M059J (cell line): Measurements from ENCODE around the gene TMEM39B. TPM values are rescaled to one million over a fixed set of nuclear protein-coding genes. Genes with fewer than 3 reads are reported as not detected.
A peak's percentile ranks its signal among the peaks of the same experiment; 100 is the strongest.
"Not testable (repeated sequence)": the region's sequence is repeated elsewhere in the genome, so short reads cannot be mapped to it uniquely, and the experiment has no call there.

Experiments
- DNase-seq: peaks from one replicate; pipeline ENCODE4 v3.0.0-alpha.2; 2012; ENCODE audit warnings: low read depth
- total RNA-seq: library from RNA; depleted of rRNA; stranded (reverse); fragments of >200 nt; shearing (Covaris generic); gene quantifications from 2 replicates; pipeline ENCODE4 v1.2.3, GENCODE V29; 2014

The TMEM39B gene
- total RNA-seq, 1 experiment from 2014 or later: 16.1 TPM

DNA sequence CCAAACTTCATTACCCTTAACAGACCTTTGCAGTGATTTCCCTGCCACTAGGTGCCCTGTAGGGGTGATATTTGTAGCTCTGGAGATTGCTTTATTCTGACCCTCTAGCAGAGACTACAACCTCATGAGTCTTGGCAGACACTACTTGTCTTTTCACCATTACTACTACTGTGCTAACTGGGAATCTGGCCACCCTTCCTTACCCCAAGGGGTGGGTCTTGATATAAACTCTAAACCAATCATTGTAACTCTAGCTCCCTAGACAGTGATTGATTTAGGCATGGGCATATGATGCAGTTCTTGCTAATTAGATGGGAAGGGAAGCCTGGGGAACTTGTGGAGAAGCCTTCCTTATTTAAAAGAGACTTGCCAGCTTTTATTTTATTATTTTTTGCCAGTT, 39.0 kb downstream of the TMEM39B start:
- DNase-seq: peak; percentile 18

DNA sequence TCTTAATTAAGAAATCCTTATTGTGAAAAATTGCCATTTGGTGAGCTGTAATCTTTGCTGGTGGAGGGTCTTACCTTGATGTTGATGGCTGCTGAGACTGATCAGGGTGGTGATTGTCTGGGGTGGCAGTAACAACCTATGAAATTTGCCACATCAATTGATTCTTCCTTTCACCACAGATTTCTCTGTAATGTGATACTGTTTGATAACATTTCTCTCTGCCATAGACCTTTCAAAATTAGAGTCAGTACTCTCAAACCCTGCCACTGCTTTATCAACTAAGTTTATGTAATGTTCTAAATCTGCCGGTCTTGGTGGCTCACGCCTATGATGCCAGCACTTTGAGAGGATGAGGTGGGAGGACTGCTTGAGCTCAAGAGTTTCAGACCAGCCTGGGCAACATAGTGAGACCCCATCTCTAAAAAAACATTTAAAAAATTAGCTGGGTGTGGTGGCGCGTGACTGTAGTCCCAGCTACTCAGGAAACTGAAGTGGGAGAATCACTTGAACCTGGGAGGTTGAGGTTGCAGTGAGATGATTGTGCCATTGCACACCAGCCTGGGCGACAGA, 40.2 kb downstream of the TMEM39B start:
- no peak for DNase-seq

DNA sequence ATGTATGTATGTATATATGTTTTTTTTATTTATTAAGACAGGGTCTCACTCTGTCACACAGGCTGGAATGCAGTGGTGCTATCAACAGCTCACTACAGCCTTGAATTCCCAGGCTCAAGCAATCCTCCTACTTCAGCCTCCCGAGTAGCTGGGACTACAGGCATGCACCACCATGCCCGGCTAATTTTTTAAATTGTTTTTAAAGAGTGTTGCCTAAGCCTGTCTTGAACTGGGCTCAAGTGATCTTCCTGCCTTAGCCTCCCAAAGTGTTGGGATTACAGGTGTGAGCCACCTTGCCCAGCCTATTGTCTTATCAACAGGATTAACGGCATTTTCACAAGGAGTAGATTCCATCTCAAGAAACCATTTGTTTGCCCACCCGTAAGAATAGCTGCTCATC, 40.7 kb downstream of the TMEM39B start:
- not testable (repeated sequence) for DNase-seq

DNA sequence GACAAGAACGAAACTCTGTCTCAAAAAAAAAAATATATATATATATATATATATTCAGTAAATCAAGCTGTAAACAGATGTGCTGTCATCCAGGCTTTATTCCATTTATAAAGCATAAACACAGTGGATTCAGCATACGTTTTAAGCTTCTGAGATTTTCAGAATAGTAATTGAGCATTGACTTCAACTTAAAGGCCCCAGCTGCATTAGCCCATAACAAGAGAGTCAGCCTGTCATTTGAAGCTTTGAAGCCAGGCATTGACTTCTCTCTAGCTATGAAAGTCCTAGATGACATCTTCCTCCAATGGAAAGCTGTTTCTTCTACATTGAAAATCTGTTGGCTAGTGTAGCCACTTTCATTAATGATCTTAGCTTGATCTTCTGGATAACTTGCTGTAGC, 41.7 kb downstream of the TMEM39B start:
- DNase-seq: no peak

DNA sequence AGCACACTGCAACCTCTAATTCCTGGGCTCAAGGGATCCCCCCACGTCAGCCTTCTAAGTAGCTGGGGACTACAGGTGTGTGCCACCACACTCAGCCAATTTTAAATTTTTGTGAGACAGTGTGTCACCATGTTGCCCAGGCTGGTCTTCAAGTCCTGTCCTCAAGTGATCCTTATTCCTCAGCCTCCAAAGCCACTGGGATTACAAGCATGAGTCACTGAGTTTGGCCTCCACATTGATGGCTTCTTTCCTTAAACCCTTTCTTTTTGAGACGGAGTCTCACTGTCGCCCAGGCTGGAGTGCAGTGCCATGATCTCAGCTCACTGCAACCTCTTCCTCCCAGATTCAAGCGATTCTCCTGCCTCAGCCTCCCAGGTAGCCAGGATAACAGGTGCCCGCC, 42.8 kb downstream of the TMEM39B start:
- peak; percentile 73 for DNase-seq

DNA sequence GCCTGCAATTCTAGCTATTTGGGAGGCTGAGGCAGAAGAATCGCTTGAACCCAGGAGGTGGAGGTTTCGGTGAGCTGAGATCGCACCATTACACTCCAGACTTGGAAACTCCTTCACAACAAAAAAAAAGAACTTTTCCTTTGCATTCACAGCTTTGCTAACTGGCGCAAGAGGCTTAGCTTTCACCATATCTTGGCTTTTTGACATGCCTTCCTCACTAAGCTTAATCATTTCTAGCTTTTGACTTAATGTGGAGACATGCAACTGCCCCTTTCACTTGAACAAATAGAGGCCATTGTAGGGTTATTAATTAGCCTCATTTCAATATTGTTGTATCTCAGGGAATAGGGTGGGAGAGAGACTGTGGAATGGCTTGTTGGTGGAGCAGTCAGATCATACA, 43.8 kb downstream of the TMEM39B start:
- DNase-seq: no peak

DNA sequence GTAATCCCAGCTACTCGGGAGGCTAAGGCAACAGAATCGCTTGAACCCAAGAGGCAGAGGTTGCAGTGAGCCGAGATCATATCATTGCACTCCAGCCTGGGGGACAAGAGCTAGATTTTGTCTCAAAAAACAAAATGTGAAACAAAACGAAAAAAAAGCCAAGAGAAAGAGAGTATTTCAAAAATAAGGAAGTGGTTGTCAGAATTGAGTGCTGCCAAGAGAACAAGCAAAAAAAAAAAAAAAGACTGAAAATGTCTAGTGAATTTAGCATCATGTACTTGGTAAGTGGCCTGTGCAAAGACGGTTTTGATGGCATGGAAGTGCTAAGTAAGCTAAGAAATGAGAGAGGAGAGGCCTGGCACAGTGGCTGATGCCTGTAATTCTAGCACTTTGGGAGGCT, 49.4 kb downstream of the TMEM39B start:
- no peak for DNase-seq

DNA sequence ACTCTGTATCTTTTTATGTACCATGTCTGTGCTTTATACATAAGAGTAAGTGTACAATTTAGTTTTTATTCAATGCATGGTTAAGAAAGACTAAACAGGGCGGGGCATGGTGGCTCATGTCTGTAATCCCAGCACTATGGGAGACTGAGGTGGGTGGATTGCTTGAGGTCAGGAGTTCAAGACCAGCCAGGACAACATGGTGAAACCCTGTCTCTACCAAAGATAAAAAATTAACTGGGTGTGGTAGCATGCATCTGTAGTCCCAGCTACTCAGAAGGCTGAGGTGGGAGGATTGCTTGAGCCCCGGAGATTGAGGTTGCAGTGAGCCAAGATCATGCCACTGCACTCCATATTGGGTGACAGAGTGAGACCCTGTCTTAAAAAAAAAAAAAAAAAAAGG, 50.6 kb downstream of the TMEM39B start:
- not testable (repeated sequence) for DNase-seq

DNA sequence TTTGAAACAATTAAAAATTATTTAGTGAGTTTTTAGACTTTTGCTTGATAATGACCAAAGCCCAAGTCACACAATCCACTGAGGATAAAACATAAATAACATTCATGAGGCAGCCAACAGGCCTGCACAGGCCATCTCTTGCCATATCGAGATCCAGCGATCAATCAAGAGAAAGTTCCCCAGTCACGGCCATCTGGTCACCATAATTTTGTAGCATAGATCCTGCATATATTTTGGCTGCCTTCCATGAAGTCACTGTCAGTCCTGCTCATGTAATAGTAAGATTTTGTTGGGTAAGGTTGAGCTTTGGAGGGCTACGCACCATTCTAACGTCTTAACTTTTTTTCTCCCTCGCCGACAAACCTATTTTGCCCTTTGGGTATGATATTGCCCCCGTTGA, 52.6 kb downstream of the TMEM39B start:
- DNase-seq: no peak

DNA sequence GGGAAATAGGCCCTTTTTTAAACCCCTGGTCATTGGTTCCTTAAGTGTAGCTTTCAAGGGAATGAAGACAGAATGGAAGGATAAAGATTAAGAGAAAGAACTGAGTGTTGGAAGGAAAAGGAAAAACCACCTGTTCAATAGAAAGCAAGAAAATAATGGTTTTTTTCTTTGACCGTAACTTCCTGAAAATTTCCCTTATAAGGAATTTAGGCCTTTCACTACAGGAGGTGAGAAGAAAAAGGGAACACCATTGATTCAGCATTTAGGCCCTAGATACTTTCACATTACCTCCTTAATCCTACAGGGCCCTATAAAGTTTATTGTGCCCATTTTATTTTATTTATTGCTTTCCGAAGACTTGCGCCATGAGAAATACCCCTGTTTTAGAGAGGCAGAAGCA, 54.0 kb downstream of the TMEM39B start:
- no peak for DNase-seq

DNA sequence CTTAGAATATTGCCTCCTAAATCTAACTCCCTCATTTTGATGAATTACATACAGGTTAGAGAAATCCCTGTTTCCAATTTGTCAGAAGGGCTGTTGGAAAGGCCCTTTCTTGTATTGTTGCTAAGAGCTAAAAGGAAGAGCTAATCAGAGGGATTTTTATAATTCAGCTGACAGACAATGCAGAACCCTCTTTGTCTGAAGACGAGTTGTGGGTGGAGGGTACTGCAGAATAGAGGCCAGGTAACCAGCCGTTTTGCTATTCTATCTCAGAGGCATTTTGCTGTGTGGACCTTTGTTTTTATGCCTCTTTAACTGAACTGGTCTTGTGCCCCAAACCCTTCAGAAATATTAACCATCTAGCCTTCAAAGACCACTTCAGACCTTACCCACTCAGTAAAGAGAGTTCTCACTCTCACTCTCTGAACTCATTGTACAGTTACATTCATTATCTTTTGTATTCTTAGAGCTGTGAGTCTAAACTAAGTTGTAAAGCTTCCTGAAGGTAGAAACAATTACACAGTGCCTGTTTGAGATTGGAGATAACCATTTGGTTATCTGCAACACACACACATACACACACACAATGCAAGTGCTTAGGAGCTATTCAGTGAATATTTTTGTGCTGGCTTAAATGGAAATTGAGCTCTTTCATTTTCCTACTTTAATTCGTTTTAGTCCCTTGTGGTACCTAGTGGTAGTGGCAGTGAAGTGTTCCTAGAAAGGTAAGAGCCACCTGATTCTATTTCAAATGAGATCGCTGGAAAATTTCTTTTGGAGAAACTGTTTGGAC, 54.9 kb downstream of the TMEM39B start:
- DNase-seq: no peak

DNA sequence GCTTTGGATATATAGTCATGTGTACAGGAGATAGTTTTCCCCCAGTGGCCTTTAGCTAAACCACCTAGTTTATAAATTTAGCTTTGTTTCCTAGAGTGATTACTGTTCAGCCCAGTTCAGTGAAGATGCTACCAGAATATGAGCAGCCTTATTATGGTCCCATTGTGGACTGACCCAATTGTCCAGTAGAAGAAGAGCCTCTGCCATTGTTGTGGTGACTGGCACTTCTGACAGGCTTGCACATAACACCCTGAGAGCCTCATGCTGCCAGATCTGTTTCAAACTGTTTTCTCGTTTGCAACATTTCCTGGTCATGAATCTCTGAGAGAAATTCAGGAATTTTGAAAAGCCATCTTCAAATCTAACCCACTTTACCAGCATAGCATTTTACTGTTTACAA, 55.7 kb downstream of the TMEM39B start:
- DNase-seq: no peak

DNA sequence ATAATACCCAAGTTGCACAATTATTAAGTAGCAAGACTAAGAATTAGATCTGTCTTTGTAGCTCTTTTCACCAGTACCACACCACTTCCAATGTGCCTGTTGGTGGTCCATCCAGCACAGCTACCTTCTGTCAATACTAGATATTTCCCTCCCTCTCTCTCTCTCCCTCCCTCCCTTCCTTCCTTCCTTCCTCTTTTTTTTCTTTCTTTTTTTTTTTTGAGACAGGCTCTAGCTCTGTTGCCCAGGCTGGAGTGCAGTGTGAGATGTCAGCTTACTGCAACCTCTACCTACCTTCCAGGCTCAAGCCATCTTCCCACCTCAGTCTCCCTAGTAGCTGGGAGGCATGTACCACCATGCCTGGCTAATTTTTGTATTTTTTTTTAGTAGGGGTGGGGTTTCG, 56.2 kb downstream of the TMEM39B start:
- no peak for DNase-seq

DNA sequence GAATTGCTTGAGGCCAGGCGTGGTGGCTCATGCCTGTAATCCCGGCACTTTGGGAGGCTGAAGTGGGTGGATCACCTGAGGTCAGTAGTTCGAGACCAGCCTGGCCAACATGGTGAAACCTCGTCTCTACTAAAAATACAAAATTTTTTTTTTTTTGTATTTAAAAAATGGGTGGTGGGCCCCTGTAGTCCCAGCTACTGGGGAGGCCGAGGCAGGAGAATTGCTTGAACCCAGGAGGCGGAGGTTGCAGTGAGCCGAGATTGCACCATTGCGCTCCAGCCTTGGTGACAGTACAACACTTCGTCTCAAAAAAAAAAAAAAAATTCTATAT, 61.2 kb downstream of the TMEM39B start:
- DNase-seq: not testable (repeated sequence)

DNA sequence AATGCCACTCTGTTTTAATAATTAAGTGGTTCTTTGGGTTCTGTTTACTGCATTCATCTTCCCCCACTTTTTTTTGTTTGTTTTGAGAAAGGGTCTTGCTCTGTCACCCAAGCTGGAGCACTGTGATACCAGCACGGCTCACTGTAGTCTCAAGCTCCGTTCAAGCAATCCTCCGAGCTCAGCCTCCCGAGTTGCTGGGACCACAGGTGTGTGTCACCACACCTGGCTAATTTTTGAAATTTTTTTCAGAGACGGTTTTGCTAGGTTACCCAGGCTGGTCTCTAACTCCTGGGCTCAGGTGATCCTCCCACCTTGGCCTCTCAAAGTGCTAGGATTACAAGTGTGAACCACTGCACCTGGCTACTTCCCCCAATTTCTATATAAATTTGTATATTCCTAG, 64.4 kb downstream of the TMEM39B start:
- DNase-seq: no peak

DNA sequence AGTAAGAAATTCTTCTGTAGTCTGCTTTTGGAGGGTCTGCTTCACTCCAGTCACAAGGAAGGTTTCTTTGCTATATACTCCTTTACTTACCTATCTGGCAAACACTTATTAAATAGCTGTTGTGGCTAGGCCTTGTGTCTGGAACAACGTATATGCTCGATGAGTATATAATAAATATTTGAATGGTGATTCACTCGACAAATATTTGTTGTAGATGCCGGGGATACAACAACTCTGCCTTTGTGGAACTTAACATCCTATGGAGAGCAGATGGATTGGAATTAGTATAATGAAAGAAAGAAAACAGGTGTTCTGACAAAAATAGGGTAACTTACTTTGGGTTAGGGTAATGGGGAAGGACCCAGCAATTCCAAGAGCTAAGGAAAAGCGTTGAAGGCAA, 66.2 kb downstream of the TMEM39B start:
- peak; percentile 25 for DNase-seq

DNA sequence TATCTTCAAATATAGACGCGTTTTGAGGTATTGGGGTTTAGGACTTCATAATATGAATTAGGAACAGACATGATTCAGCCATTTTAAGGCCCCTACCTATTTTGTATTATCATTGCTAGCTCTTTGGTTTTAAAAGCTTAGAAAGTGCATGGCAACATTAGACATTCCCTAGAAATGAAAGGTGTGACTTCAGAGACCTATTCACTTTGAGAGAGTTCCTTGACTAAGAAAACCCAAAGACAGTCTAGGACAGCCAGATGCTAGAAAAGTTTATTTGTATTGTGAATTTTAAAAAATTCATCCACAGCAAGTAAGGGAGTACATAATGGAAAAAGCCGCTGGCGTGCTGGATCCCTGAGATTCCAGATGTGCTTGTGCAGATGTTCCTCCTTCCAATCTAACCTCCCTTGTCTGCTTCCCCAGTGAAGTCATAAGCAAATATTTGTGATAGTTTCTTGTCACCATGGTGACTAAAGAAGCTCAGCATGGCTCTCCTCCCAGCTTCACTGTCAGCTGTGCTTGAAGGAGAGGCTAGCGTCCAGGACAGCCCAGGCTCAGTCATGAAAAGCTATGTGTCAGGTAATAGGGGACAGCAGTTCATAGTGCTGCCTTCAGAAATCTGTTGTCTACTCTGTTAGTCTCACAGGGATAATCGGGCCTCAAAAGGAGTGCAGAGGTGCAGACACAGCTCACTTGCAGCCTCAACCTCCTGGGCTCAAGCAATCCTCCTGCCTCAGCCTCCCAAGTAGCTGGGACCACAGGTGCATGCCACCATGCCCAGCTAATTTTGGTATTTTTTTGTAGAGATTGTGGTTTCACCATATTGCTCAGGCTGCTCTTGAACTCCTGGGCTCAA, 69.9 kb downstream of the TMEM39B start:
- DNase-seq: peak; percentile 79

DNA sequence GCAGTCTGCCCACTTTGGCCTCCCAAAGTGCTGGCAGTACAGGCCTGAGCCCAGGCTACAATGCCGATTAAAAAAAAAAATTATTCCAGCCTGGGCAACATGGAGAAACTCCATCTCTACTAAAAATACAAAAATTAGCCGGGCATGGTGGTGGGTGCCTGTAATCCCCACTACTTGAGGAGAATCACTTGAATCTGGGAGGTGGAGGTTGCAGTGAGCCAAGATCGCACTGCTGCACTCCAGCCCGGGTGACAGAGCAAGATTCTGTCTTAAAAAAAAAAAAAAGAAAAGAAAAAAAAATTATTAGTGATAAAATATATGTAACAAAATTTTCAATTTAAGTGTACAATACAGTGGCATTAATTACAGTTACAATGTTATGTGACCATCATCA, 70.6 kb downstream of the TMEM39B start:
- not testable (repeated sequence) for DNase-seq

DNA sequence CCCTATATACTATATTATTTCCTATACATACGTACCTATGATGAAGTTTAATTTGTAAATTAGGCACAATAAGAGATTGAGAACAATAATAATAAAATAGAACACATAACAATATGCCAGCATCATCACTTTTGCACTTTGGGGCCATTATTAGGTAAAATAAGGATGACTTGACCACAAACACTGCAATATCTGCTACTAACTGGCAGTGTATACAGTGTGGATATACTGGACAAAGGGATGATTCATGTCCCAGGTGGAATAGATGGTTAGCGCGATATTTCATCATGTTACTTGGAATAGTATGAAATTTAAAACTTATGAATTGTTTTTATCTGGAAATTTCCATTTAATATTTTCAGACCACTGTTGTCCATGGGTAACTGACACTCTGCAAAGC, 71.3 kb downstream of the TMEM39B start:
- DNase-seq: no peak

DNA sequence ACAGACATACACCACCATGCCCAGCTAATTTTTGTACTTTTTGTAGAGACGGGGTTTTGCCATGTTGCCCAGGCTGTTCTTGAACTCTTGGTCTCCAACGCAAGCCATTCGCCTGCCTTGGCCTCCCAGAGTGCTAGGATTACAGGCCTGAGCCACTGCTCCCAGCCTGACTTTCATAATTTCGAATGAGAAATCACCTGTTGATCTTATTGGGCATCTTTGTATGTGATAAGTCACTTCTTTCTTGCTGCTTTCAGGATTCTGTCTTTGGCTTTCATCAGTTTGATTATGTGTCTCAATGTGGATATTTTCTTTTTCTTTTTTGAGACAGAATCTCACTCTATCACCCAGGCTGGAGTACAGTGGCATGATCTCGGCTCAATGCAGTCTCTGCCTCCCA, 75.1 kb downstream of the TMEM39B start:
- not testable (repeated sequence) for DNase-seq

DNA sequence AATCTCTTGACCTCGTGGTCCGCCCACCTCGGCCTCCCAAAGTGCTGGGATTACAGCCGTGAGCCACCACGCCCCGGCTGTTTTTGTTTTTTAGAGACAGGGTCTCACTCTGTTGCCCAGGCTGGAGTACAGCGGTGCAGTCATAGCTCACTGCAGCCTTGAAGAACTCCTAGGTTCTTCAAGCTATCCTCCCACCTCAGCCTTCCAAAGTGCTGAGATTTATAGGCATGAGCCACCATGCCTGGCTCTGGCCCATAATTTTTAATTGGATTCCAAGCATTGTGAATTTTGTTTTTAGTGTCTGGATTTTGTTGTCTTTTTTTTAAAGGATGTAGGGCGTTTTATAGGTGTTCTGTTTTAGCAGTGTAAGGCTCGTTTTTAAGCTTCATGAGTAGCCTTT, 78.1 kb downstream of the TMEM39B start:
- peak; percentile 53 for DNase-seq

DNA sequence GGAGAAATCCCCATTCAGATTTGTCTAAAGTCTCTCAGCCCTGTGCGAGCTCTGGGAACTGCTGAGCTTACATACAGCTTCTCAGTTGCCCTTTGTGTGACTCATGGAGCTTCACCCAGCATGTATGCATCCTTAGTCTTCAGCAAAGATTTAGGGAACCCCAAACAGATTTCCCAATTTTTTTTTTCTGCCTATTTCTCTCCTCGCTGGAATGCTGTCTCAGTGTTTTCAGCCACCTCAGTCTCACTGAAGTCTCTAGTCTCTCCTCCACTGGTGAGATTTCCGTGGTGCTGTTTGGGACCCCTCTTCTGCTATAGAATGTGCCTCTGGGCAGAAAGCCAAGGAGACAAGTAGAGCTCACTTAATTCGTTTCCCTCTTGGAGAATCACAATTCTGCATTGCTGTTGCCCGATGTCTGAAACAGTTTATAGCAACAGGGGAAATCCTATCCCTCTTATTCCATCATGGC, 78.6 kb downstream of the TMEM39B start:
- DNase-seq: peak; percentile 38
